IMR-90 (cell line): ENCODE results near the gene BRCA1.

Source experiments
- BHLHE40 ChIP-seq: fragments of 150-350 bp; IDR thresholded peaks from 2 replicates; pipeline ENCODE4 v1.6.1; 2016; ENCODE audit warnings: mild to moderate bottlenecking, low read depth, low read length
- MXI1 ChIP-seq: IDR thresholded peaks from 2 replicates; pipeline ENCODE4 v1.6.1; 2012; ENCODE audit warnings: low read depth, mild to moderate bottlenecking, low read length, moderate library complexity, borderline replicate concordance
- RAD21 ChIP-seq: IDR thresholded peaks from 2 replicates; pipeline ENCODE4 v1.6.1; 2012; ENCODE audit warnings: low read length, improper control_type of control experiment
- SMC3 ChIP-seq: fragments of 150-350 bp; IDR thresholded peaks from 2 replicates; pipeline ENCODE4 v1.6.1; 2016; ENCODE audit warnings: low read depth, mild to moderate bottlenecking, antibody characterized with exemption, low read length, moderate library complexity
- TF ChIP-seq, protein P1 (sequence below): conservative IDR thresholded peaks from 2 replicates; pipeline ENCODE4 v1.5.1; 2012; ENCODE audit warnings: mild to moderate bottlenecking, low read depth, low read length, improper control_type of control experiment

DNA sequence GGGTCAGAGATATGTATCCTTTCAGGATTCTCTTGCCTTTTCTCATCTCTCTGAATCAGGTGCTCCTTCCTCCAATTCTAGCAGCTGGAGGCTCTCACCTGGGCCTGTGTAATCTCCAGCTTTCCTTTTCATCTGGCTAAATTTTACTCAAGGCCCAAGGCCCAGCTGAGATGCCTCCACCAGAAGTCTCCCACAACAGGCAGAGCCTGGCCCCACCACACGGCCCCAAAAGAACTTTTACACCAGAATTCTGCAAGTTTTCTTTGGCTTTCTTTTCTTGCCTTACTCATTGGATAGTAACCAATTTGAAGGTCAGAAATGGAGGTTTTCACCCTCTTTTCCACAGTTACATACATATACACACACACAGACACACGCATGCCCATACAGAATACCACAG is 85.5 kb downstream of the BRCA1 start:
- TF ChIP-seq, protein P1, sequence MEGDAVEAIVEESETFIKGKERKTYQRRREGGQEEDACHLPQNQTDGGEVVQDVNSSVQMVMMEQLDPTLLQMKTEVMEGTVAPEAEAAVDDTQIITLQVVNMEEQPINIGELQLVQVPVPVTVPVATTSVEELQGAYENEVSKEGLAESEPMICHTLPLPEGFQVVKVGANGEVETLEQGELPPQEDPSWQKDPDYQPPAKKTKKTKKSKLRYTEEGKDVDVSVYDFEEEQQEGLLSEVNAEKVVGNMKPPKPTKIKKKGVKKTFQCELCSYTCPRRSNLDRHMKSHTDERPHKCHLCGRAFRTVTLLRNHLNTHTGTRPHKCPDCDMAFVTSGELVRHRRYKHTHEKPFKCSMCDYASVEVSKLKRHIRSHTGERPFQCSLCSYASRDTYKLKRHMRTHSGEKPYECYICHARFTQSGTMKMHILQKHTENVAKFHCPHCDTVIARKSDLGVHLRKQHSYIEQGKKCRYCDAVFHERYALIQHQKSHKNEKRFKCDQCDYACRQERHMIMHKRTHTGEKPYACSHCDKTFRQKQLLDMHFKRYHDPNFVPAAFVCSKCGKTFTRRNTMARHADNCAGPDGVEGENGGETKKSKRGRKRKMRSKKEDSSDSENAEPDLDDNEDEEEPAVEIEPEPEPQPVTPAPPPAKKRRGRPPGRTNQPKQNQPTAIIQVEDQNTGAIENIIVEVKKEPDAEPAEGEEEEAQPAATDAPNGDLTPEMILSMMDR = no peak
- TF ChIP-seq MXI1 (no peak), BHLHE40 (no peak), RAD21 (no peak), SMC3 (no peak)
